T-cell (primary cell): ENCODE results near the gene CBFA2T2. TPM values are rescaled to one million over a fixed set of nuclear protein-coding genes. Genes with fewer than 3 reads are reported as not detected.

Experiments
- ATAC-seq, 4 experiments: fragments of 200-7000 bp in 3 of 4; fragments of 150-1000 bp in 1 of 4; cut with Tn5 transposase; replicated peaks in 1 of 4; 1 replicate in 3 of 4; 2 replicates in 1 of 4; pipeline ENCODE4 v1.10.0; 2021; ENCODE audit warnings: moderate library complexity in 3 of 4, mild to moderate bottlenecking in 2 of 4, moderate number of reproducible peaks in 1 of 4
- CTCF ChIA-PET, 2 donors: fragments of 300-600 bp; sonication (Branson Sonifier 250); formaldehyde crosslinking; loops; one replicate each; lab custom pipeline; 2022; ENCODE audit warnings: antibody characterized with exemption in 2 of 2; lab: Charles Lee
- POLR2A ChIA-PET, 2 donors: fragments of 300-600 bp; sonication (Branson Sonifier 250); formaldehyde crosslinking; loops; one replicate each; lab custom pipeline; 2022; ENCODE audit warnings: antibody characterized with exemption in 2 of 2; lab: Charles Lee
- DNase-seq, 35 experiments: peaks; one replicate each; pipeline versions ENCODE4 v3.0.0 to v3.0.0-alpha.2; 2013 to 2023
- H3K27ac ChIP-seq: one replicate; pipeline ENCODE4 v1.5.1; 2013; ENCODE audit warnings: low read length
- H3K27me3 ChIP-seq, 2 experiments: replicated peaks in 1 of 2; 1 replicate in 1 of 2; 2 replicates in 1 of 2; pipeline versions ENCODE4 v1.6.1 to v1.7.0; 2013; ENCODE audit warnings: low read length in 1 of 2, mixed read lengths in 1 of 2; ENCODE audit not compliant: control insufficient read depth in 2 of 2, insufficient read depth in 2 of 2; ENCODE audit errors: extremely low read depth in 1 of 2
- H3K36me3 ChIP-seq, 2 donors: 1 replicate in 1 of 2; 2 replicates in 1 of 2; pipeline versions ENCODE4 v1.6.1 to v1.7.0; 2013; ENCODE audit warnings: low read length in 1 of 2; ENCODE audit not compliant: control insufficient read depth in 2 of 2, insufficient read depth in 1 of 2; ENCODE audit errors: extremely low read depth in 1 of 2
- H3K4me1 ChIP-seq, 2 experiments: 1 replicate in 1 of 2; 2 replicates in 1 of 2; pipeline versions ENCODE4 v1.6.1 to v1.7.0; 2013; ENCODE audit warnings: low read length in 2 of 2, mixed read lengths in 1 of 2; ENCODE audit not compliant: insufficient read depth in 2 of 2, control insufficient read depth in 1 of 2; ENCODE audit errors: extremely low read depth in 1 of 2
- H3K4me3 ChIP-seq, 2 donors: 1 replicate in 1 of 2; 2 replicates in 1 of 2; pipeline versions ENCODE4 v1.5.1 to v1.7.0; 2013; ENCODE audit warnings: mild to moderate bottlenecking in 2 of 2, low read length in 1 of 2, moderate library complexity in 1 of 2; ENCODE audit not compliant: control insufficient read depth in 1 of 2; ENCODE audit errors: extremely low read depth in 1 of 2
- H3K9me3 ChIP-seq: 2 replicates; pipeline ENCODE4 v1.7.0; 2013
- H3K27ac Mint-ChIP-seq, 2 donors: one replicate each; pipeline ENCODE4 v1.8.0; 2020 to 2021; ENCODE audit warnings: mild to moderate bottlenecking in 2 of 2, mixed read lengths in 2 of 2
- H3K27me3 Mint-ChIP-seq, 2 donors: one replicate each; pipeline ENCODE4 v1.8.0; 2021 to 2022; ENCODE audit warnings: mixed read lengths in 2 of 2
- H3K36me3 Mint-ChIP-seq: one replicate; pipeline ENCODE4 v1.8.0; 2021; ENCODE audit warnings: mixed read lengths
- H3K4me1 Mint-ChIP-seq, 3 donors: one replicate each; pipeline ENCODE4 v1.8.0; 2020 to 2022; ENCODE audit warnings: mixed read lengths in 3 of 3, mild to moderate bottlenecking in 1 of 3
- H3K4me3 Mint-ChIP-seq, 3 donors: one replicate each; pipeline ENCODE4 v1.8.0; 2020 to 2022; ENCODE audit warnings: mild to moderate bottlenecking in 3 of 3, mixed read lengths in 3 of 3, moderate library complexity in 3 of 3
- H3K9me3 Mint-ChIP-seq, 3 donors: one replicate each; pipeline ENCODE4 v1.8.0; 2020 to 2022; ENCODE audit warnings: mixed read lengths in 3 of 3
- WGBS: methylation state at CpG from one replicate; pipeline ENCODE4 v1.1.5; 2013; ENCODE audit warnings: missing lambda C conversion rate; ENCODE audit not compliant: insufficient coverage; 5-methylcytosine and 5-hydroxymethylcytosine counted together
- total RNA-seq, 35 experiments: library from RNA in 6 of 35; stranded (reverse) in 6 of 35; fragments of 120-200 nt in 1 of 35; gene quantifications; one replicate each; pipeline versions ENCODE4 v1.2.1 to v1.2.4 and lab custom pipeline; 2013 to 2026

The CBFA2T2 gene
- total RNA-seq, 5 donors from 2014 or later (not counting 1 experiment from before 2014, with no cell fraction given), result 25.2 to 34.2 (median 31.0) TPM

GRCh38 chr20:33669873-33670640, 180.2 kb downstream of the CBFA2T2 start:
- Histone ChIP-seq H3K4me1 (peaks cover 3 to 47% of the 10 kb centered on the region in 2 experiments), H3K27me3 (peaks cover 0 to 3% of the 10 kb centered on the region in 2 experiments), H3K36me3 (no peaks in the 10 kb centered on the region), H3K4me3 (no peak overlapping the region), H3K9me3 (no peaks in the 10 kb centered on the region), H3K27ac (no peak overlapping the region)
- POLR2A ChIA-PET, result interaction anchor here in 1 of 2 donors (0.5 kb wide), 1 partner anchor 216 kb away, joined by 3 read pairs; no protein-coding TSS in a partner anchor
- no peaks in the 10 kb centered on the region for H3K27me3 Mint-ChIP-seq
- H3K36me3 Mint-ChIP-seq, result no peaks in the 10 kb centered on the region
- no peaks in the 10 kb centered on the region for H3K9me3 Mint-ChIP-seq
- no peak for ATAC-seq
- H3K4me1 Mint-ChIP-seq, result peaks cover 31 to 39% (median 33%) of the 10 kb centered on the region in 3 donors
- CTCF ChIA-PET, result no interaction called here
- 92% methylated on average over 11 of the region's 13 CpGs for WGBS
- no peak for DNase-seq
- no peak overlapping the region for H3K4me3 Mint-ChIP-seq
- peak overlapping the region in 1 of 2 donors; percentile 55 for H3K27ac Mint-ChIP-seq

GRCh38 chr20:33670715-33671499, 181.0 kb downstream of the CBFA2T2 start:
- peaks cover 29 to 37% (median 34%) of the 10 kb centered on the region in 3 donors for H3K4me1 Mint-ChIP-seq
- Histone ChIP-seq H3K4me1 (peaks cover 3 to 52% of the 10 kb centered on the region in 2 experiments), H3K4me3 (no peak overlapping the region), H3K27ac (no peak overlapping the region), H3K36me3 (no peaks in the 10 kb centered on the region), H3K9me3 (no peaks in the 10 kb centered on the region), H3K27me3 (peaks cover 0 to 3% of the 10 kb centered on the region in 2 experiments)
- H3K36me3 Mint-ChIP-seq, result no peaks in the 10 kb centered on the region
- ChIA-PET CTCF (no interaction called here), POLR2A (no interaction called here)
- WGBS, result 96% methylated on average over 5 of the region's 6 CpGs
- H3K27me3 Mint-ChIP-seq, result no peaks in the 10 kb centered on the region
- H3K4me3 Mint-ChIP-seq, result peak overlapping the region in 1 of 3 donors; percentile 33
- no peaks in the 10 kb centered on the region for H3K9me3 Mint-ChIP-seq
- peak overlapping the region in 1 of 2 donors; percentile 64 for H3K27ac Mint-ChIP-seq
- DNase-seq (no peak), ATAC-seq (no peak)

- no peaks in the 10 kb centered on the region for H3K9me3 Mint-ChIP-seq
- 92% methylated on average over 6 of the region's 8 CpGs for WGBS
Measured at GRCh38 chr20:33671573-33672288, 181.8 kb downstream of the CBFA2T2 start.

GRCh38 chr20:33672426-33673113, 182.7 kb downstream of the CBFA2T2 start:
- Mint-ChIP-seq H3K36me3 (no peaks in the 10 kb centered on the region), H3K9me3 (no peaks in the 10 kb centered on the region), H3K27me3 (no peaks in the 10 kb centered on the region), H3K27ac (peak overlapping the region; percentile 56 to 64), H3K4me1 (peaks cover 24 to 34% (median 29%) of the 10 kb centered on the region in 3 donors), H3K4me3 (peak overlapping the region; percentile 80 to 88 (median 84))
- ATAC-seq (no peak), DNase-seq (no peak)
- Histone ChIP-seq H3K36me3 (no peaks in the 10 kb centered on the region), H3K27ac (no peak overlapping the region), H3K4me3 (no peak overlapping the region), H3K27me3 (peaks cover 0 to 3% of the 10 kb centered on the region in 2 experiments), H3K9me3 (no peaks in the 10 kb centered on the region), H3K4me1 (peaks cover 3 to 45% of the 10 kb centered on the region in 2 experiments)
- ChIA-PET CTCF (no interaction called here), POLR2A (no interaction called here)
- 90% methylated on average over 14 of the region's 17 CpGs for WGBS

More at GRCh38 chr20:33671573-33672288, 181.8 kb downstream of the CBFA2T2 start:
- ChIA-PET POLR2A (no interaction called here), CTCF (no interaction called here)
- DNase-seq (no peak), ATAC-seq (no peak)
- Histone ChIP-seq H3K27me3 (peaks cover 0 to 3% of the 10 kb centered on the region in 2 experiments), H3K4me1 (peaks cover 3 to 43% of the 10 kb centered on the region in 2 experiments), H3K27ac (no peak overlapping the region), H3K36me3 (no peaks in the 10 kb centered on the region), H3K9me3 (no peaks in the 10 kb centered on the region), H3K4me3 (no peak overlapping the region)
- no peaks in the 10 kb centered on the region for H3K36me3 Mint-ChIP-seq
- H3K4me3 Mint-ChIP-seq, result peak overlapping the region; percentile 25 to 84 (median 80)
- H3K4me1 Mint-ChIP-seq, result peaks cover 23 to 32% (median 27%) of the 10 kb centered on the region in 3 donors
- no peak overlapping the region for H3K27ac Mint-ChIP-seq
- H3K27me3 Mint-ChIP-seq, result no peaks in the 10 kb centered on the region

GRCh38 chr20:33673114-33673409, 183.2 kb downstream of the CBFA2T2 start:
- Mint-ChIP-seq H3K27me3 (no peaks in the 10 kb centered on the region), H3K9me3 (no peaks in the 10 kb centered on the region), H3K27ac (peak overlapping the region; percentile 56 to 64), H3K4me3 (peak overlapping the region; percentile 80 to 88 (median 84)), H3K4me1 (peaks cover 27 to 38% (median 31%) of the 10 kb centered on the region in 3 donors), H3K36me3 (no peaks in the 10 kb centered on the region)
- no peak overlapping the region for H3K4me3 ChIP-seq
- POLR2A ChIA-PET, result no interaction called here
- peaks cover 0 to 3% of the 10 kb centered on the region in 2 experiments for H3K27me3 ChIP-seq
- no peak overlapping the region for H3K27ac ChIP-seq
- DNase-seq, result no peak
- peaks cover 4 to 42% of the 10 kb centered on the region in 2 experiments for H3K4me1 ChIP-seq
- CTCF ChIA-PET, result no interaction called here
- no peaks in the 10 kb centered on the region for H3K36me3 ChIP-seq
- H3K9me3 ChIP-seq, result no peaks in the 10 kb centered on the region
- 80% methylated on average over 2 of the region's 4 CpGs for WGBS
- ATAC-seq, result no peak
